ENCODE measurements around the gene COL27A1. TPM values are rescaled to one million over a fixed set of nuclear protein-coding genes. Genes with fewer than 3 reads are reported as not detected.

Gene COL27A1
- total RNA-seq, 1 experiment from 2014 or later, result 20.1 TPM

DNA sequence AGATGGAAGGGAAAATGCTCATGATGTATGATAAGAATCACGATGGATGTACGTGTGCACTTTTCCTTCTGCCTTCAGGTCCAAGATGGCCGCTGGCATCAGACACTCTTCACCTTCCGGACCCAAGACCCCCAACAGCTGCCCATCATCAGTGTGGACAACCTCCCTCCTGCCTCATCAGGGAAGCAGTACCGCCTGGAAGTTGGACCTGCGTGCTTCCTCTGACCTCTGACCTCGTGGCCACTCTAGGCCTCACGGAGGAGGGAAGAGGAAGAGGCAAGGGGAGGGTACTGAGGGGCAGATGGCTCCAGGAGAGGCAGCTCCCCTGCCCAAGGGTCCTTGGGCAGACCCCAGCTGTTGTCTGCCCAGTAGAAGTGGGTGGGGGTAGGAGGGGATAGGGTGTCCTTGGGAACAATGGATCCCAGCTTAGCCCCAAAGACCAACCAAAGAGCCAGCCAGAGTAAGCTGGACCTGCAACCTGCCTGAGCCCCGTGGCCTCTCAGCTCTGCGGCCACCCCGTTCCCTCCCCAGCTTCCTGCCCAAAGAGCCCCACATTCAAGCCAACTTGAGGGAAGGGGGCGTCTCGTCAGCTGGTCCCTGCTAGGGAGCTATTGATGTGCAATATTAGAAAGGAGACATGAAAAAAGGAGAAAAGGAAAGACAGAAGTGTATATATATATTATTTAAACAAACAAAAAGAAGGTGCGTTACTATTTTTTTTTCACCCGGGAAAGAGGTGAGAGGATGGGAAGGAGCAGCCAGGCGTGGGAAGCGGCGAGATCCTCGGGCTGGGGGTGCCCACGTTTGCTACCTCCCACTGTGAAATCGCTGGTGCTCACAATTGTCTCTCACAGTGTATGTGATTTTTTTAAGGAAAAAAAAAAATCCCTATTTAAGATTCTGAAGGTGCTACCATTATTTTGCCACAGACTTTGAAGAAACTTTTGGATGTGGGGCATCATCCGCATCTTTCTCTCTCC lies 155.4 kb downstream of the COL27A1 start:
- Mint-ChIP-seq H3K36me3 (ENCODE audit: insufficient read depth, unreplicated experiment) (peaks cover 5% of the 10 kb centered on the region), H3K27ac (ENCODE audit: unreplicated experiment) (no peak overlapping the region), H3K27me3 (ENCODE audit: unreplicated experiment) (no peaks in the 10 kb centered on the region), H3K4me1 (ENCODE audit: low read depth, unreplicated experiment) (no peaks in the 10 kb centered on the region), H3K4me3 (ENCODE audit: low read depth, unreplicated experiment) (no peak overlapping the region), H3K9me3 (ENCODE audit: low read depth, unreplicated experiment) (no peaks in the 10 kb centered on the region)
- no peak for TF ChIP-seq CTCF (IDR thresholded peaks at IDR 0.05; ENCODE audit: unreplicated experiment)
- intact Hi-C loops (cut with micrococcal nuclease; ENCODE audit: unreplicated experiment), result no loop called here
- DNase-seq, result no peak
- CTCF ChIA-PET, result interaction anchor here (0.5 to 0.7 kb wide), 2 partner anchors 18 to 1931 kb away, joined by 3 read pairs; partner anchors contain the start of gene HSDL2
- BruUV-seq (replicated peaks), result no TSS peak

- no peak for DNase-seq
- Mint-ChIP-seq H3K27me3 (ENCODE audit: unreplicated experiment) (no peaks in the 10 kb centered on the region), H3K4me1 (ENCODE audit: low read depth, unreplicated experiment) (no peaks in the 10 kb centered on the region), H3K36me3 (ENCODE audit: insufficient read depth, unreplicated experiment) (peaks cover 5% of the 10 kb centered on the region), H3K27ac (ENCODE audit: unreplicated experiment) (no peak overlapping the region), H3K9me3 (ENCODE audit: low read depth, unreplicated experiment) (no peaks in the 10 kb centered on the region), H3K4me3 (ENCODE audit: low read depth, unreplicated experiment) (no peak overlapping the region)
- no peak for TF ChIP-seq CTCF (IDR thresholded peaks at IDR 0.05; ENCODE audit: unreplicated experiment)
- BruUV-seq (replicated peaks), result TSS peak; percentile 34
- intact Hi-C loops (cut with micrococcal nuclease; ENCODE audit: unreplicated experiment), result no loop called here
- CTCF ChIA-PET, result no interaction called here
These were observed 156.5 kb downstream of the COL27A1 start for GRCh38 chr9:114311571-114312512.

- H3K27ac Mint-ChIP-seq (ENCODE audit: unreplicated experiment), result no peak overlapping the region
- H3K4me3 Mint-ChIP-seq (ENCODE audit: low read depth, unreplicated experiment), result no peak overlapping the region
- H3K27me3 Mint-ChIP-seq (ENCODE audit: unreplicated experiment), result no peaks in the 10 kb centered on the region
- CTCF ChIA-PET, result no interaction called here
- no peak for TF ChIP-seq CTCF (IDR thresholded peaks at IDR 0.05; ENCODE audit: unreplicated experiment)
- DNase-seq, result no peak
- BruUV-seq (replicated peaks), result no TSS peak
- intact Hi-C loops (cut with micrococcal nuclease; ENCODE audit: unreplicated experiment), result no loop called here
- no peaks in the 10 kb centered on the region for H3K4me1 Mint-ChIP-seq (ENCODE audit: low read depth, unreplicated experiment)
- H3K36me3 Mint-ChIP-seq (ENCODE audit: insufficient read depth, unreplicated experiment), result peaks cover 5% of the 10 kb centered on the region
- H3K9me3 Mint-ChIP-seq (ENCODE audit: low read depth, unreplicated experiment), result no peaks in the 10 kb centered on the region
These were observed 157.2 kb downstream of the COL27A1 start for GRCh38 chr9:114312513-114312875.

DNA sequence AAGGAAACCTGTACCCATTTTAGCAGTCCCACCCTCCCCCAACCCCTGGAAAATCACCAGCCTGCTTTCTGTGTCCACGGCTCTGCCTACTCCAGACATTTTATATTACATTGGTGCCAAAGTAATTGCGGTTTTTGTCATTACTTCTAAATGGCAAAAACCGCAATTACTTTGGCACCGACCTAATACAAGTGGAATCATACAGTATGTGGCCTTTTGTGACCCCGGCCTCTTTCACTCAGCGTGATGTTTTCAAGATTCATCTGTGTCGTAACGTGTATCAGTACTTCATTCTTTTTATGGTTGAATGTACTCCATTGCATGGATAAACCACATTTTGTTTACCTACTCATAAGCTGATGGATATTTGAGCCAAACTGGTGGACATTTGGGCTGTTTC lies 157.8 kb downstream of the COL27A1 start:
- intact Hi-C loops (cut with micrococcal nuclease; ENCODE audit: unreplicated experiment), result no loop called here
- Mint-ChIP-seq H3K9me3 (ENCODE audit: low read depth, unreplicated experiment) (no peaks in the 10 kb centered on the region), H3K36me3 (ENCODE audit: insufficient read depth, unreplicated experiment) (peaks cover 5% of the 10 kb centered on the region), H3K4me3 (ENCODE audit: low read depth, unreplicated experiment) (no peak overlapping the region), H3K27me3 (ENCODE audit: unreplicated experiment) (no peaks in the 10 kb centered on the region), H3K4me1 (ENCODE audit: low read depth, unreplicated experiment) (no peaks in the 10 kb centered on the region), H3K27ac (ENCODE audit: unreplicated experiment) (no peak overlapping the region)
- DNase-seq, result no peak
- no peak for TF ChIP-seq CTCF (IDR thresholded peaks at IDR 0.05; ENCODE audit: unreplicated experiment)
- BruUV-seq (replicated peaks), result no TSS peak
- CTCF ChIA-PET, result no interaction called here
